Muscle of leg (tissue), 11 donors: ENCODE data around the gene TMEM8B. TPM values are rescaled to one million over a fixed set of nuclear protein-coding genes. Genes with fewer than 3 reads are reported as not detected.

ENCODE experiments used
- DNase-seq: peaks from one replicate; pipeline ENCODE4 v3.0.0; 2013
- H3K27ac ChIP-seq: one replicate; pipeline ENCODE4 v1.5.1; 2013; ENCODE audit warnings: mild to moderate bottlenecking, low read length, control low read depth
- H3K27me3 ChIP-seq: one replicate; pipeline ENCODE4 v1.6.1; 2013; ENCODE audit warnings: low read length; ENCODE audit not compliant: control insufficient read depth, insufficient read depth
- H3K36me3 ChIP-seq: one replicate; pipeline ENCODE4 v1.6.1; 2013; ENCODE audit warnings: low read length; ENCODE audit not compliant: control insufficient read depth, insufficient read depth
- H3K4me1 ChIP-seq: one replicate; pipeline ENCODE4 v1.6.1; 2013; ENCODE audit warnings: low read length; ENCODE audit not compliant: control insufficient read depth, insufficient read depth
- H3K4me3 ChIP-seq: one replicate; pipeline ENCODE4 v1.5.1; 2013; ENCODE audit warnings: low read length, control low read depth
- H3K9me3 ChIP-seq: replicated peaks from 2 replicates; pipeline ENCODE4 v1.6.1; 2013; ENCODE audit warnings: low read depth, low read length; ENCODE audit not compliant: control insufficient read depth
- WGBS: methylation state at CpG from one replicate; pipeline ENCODE4 v1.1.5; 2013; ENCODE audit warnings: missing lambda C conversion rate; ENCODE audit not compliant: insufficient coverage; 5-methylcytosine and 5-hydroxymethylcytosine counted together
- polyA plus RNA-seq, 8 donors: library from polyadenylated mRNA; unstranded; fragments of 120-200 nt; gene quantifications; one replicate each; pipeline versions ENCODE4 v1.2.1 to v1.2.3, GENCODE V29; 2013; ENCODE audit warnings: inconsistent platforms in 1 of 8, low replicate concordance in 1 of 8; ENCODE audit not compliant: insufficient read length in 8 of 8, insufficient read depth in 1 of 8
- total RNA-seq: library from RNA; stranded (reverse); fragments of 120-200 nt; gene quantifications from one replicate; pipeline ENCODE4 v1.2.4, GENCODE V29; 2013

The TMEM8B gene
- total and polyA plus RNA-seq, 9 donors: 5.1 to 22.3 (median 17.9) TPM

DNA sequence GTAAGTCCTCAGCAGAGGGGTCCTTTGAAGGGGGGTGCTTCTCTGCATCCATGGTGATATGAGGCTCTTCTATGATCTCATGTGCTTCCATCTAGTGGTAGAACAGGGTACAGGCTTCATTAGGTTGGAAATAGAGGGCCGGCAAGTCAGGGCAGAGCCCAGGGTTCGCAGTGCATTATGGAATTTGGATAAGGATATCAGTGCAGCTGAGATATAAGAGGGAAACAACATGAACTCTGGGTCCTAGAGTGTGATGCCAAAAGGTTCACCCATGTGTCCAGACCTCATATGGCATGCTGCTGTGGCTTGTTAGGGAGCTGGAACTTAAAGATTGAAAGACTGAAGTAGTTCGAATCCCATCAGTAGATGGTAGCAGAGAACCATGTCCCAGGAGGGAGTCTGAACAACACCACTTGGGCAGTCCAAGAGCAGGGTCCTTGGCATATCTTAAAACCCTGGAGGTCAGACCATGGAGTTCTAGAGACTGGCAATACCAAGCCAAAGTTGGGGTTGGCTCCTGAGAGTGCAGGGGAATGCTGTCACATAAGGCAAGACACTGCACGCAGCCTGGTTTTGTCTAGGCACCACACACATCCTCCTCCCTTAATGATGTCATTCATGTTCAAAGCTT, 2.8 kb upstream of the TMEM8B start:
- Histone ChIP-seq H3K27ac (no peak overlapping the region), H3K4me1 (peaks cover 21% of the 10 kb centered on the region), H3K27me3 (peaks cover 9% of the 10 kb centered on the region), H3K4me3 (no peak overlapping the region), H3K9me3 (no peaks in the 10 kb centered on the region), H3K36me3 (no peaks in the 10 kb centered on the region)
- DNase-seq: peak; percentile 69
- WGBS: 40% methylated on average over 4 of the region's 4 CpGs

DNA sequence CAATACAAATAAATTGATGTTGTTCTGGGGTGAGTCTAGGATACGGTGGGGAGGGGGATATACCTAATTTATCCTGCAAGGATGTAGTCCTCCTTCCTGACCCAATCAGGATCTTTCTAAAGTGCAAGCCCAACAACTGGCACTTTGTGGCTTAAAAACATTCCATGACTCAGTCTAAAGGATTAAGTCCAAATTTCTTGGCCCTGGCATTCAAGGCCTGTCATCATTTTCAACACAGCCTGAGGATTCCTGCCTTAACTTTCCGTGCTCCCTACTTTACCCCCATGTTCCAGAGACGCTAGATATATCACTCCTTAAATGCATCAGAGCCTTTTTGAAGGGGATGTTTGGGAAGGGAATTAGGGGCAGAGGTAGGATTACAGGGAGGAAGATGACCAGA, 1.5 kb upstream of the TMEM8B start:
- Histone ChIP-seq H3K9me3 (no peaks in the 10 kb centered on the region), H3K4me3 (no peak overlapping the region), H3K4me1 (peaks cover 24% of the 10 kb centered on the region), H3K27ac (no peak overlapping the region), H3K27me3 (peaks cover 9% of the 10 kb centered on the region), H3K36me3 (no peaks in the 10 kb centered on the region)
- WGBS: no CpG with 5 or more reads among the region's 3 CpGs
- no peak for DNase-seq

DNA sequence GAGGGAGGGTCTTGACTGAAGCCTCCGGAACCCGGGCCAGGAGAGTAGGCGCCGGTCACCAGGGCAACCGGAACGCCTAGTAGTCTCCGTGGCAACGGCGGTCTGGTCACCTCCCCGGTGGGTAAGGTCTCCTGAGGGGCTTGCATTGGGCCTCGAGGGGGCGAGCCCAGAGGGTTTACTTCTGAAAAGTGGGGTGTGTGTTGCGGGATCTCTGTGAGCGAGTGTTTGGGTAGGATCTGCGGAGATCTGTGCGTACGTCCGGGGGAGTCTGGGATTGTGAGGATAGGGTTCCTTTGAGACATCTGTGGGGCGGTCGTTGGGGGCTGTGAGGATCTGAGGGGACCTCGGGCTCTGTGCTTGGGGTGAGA, 328 bp upstream of the TMEM8B start, which contains the start of gene FAM221B:
Gene FAM221B (minus strand): TSS at position 17 of the 368 bp plus-strand sequence. CDS start 2,571 bp downstream, outside the sequence.
- no peak for DNase-seq
- 2% methylated on average over 21 of the region's 21 CpGs for WGBS
- peaks cover 13% of the 10 kb centered on the region for H3K27me3 ChIP-seq
- no peaks in the 10 kb centered on the region for H3K36me3 ChIP-seq
- peak within 1 kb of the TSS; percentile 79 for H3K27ac ChIP-seq
- peak within 1 kb of the TSS; percentile 60 for H3K4me3 ChIP-seq
- H3K4me1 ChIP-seq: peaks cover 31% of the 10 kb centered on the region
- H3K9me3 ChIP-seq: no peaks in the 10 kb centered on the region

DNA sequence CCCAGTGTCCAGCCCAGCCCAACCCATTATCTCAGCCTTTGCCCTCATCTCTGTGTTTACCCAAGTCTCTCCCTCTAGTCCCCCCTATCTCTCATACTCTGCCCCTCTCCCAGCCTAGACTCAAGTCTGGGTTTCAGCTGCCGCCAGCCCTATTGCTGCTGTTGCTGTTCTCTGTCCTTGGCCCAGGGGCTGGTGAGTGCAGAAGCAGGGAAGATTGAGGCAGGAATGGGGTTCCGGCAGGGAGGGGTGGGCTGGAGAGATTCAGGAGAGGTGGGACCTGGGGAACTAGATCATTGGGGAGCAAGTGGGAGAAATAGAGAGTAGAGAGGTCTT, 702 bp downstream of the TMEM8B start:
- 50% methylated on average over 1 of the region's 2 CpGs for WGBS
- Histone ChIP-seq H3K9me3 (no peaks in the 10 kb centered on the region), H3K4me1 (peaks cover 39% of the 10 kb centered on the region), H3K27ac (peak overlapping the region; percentile 79), H3K27me3 (peaks cover 18% of the 10 kb centered on the region), H3K36me3 (peaks cover 2% of the 10 kb centered on the region), H3K4me3 (peak overlapping the region; percentile 60)
- no peak for DNase-seq

DNA sequence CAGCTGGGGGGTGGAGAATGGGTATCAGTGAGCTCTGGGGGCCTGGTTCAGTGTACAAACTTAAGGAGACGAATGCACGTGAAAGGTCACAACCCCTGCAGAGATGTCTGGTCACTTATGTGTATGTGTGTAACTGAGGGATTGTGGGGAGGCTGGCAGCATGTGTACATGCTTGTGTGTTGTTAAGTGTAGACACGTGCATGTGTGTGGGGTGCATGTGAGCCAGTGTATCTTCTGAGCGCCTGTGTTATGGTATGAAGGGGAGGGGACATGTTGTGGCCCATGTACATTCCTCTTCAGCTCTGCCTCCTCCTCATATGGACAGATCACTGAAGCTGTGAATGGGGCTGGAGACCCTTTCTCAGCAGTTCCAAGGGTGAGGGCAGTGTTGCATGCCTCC, 2.0 kb downstream of the TMEM8B start:
- no peak overlapping the region for H3K4me3 ChIP-seq
- 77% methylated on average over 4 of the region's 4 CpGs for WGBS
- no peak overlapping the region for H3K27ac ChIP-seq
- peaks cover 10% of the 10 kb centered on the region for H3K36me3 ChIP-seq
- no peak for DNase-seq
- no peaks in the 10 kb centered on the region for H3K9me3 ChIP-seq
- peaks cover 39% of the 10 kb centered on the region for H3K4me1 ChIP-seq
- peaks cover 18% of the 10 kb centered on the region for H3K27me3 ChIP-seq

DNA sequence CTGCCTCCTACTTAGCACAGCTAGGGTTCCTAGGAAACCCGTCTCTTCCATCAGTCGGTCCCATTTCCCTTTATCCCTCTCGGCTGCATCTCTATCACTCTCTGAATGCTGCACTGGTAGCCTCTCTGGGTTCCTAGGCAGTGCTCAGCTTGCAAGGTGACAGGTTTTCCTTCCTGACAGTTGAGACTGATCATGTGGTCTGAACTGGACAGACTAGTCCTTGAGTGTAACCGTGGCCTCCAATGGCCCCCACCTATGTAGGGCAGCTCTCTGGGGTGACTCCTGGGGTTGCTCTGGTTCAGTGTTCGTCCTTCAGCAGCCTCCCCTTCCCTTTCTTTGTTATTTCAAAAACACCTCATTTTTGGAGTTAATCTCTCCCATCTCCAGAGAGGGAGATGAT, 3.8 kb downstream of the TMEM8B start:
- H3K36me3 ChIP-seq: peaks cover 16% of the 10 kb centered on the region
- no peak overlapping the region for H3K27ac ChIP-seq
- peaks cover 39% of the 10 kb centered on the region for H3K4me1 ChIP-seq
- no peak for DNase-seq
- WGBS: 58% methylated on average over 4 of the region's 5 CpGs
- peaks cover 21% of the 10 kb centered on the region for H3K27me3 ChIP-seq
- H3K9me3 ChIP-seq: no peaks in the 10 kb centered on the region
- H3K4me3 ChIP-seq: no peak overlapping the region

DNA sequence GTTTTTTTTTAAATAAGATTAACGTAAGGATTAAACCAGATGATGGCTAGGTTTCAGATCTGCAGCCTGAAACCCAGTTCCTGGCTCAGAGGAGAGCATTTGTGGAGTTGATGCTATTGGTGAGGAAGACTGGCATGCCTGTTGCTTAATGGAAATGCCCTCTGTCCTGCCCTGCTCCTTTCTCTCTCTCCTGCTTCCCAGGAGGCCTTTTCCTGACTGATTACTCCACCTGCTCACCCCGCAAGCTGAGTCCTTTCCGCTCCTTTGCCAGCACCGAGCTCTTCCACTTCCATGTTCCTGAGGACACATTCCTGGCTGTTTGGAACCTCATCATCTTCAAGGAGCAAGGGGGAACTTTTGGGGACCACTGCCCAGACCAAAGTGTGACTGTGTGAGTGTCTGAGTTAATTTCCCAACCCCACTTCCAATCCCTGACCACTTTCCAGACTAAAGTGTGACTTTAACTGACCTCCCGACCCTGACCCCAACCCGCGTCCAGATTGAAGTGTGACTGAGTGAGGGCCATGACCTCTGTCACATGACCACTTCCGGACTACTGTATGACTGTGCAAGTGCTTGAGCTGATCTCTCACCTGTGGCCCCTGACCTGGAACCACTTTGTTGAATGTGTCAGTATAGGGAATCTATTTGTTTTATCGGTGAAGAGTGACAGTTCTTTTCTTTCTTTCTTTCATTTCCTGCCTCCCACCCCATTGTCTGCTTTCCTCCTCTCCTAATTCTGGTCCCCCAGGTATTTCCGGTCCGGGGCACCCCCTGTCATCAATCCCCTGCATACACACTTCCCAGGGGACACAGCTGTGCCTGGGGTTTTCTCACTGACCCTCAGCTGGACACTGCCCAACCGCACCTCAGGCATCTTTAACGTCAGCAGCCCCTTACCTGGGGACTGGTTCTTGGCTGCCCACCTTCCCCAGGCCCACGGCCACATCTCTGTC, 5.5 kb downstream of the TMEM8B start:
- H3K36me3 ChIP-seq: peaks cover 17% of the 10 kb centered on the region
- peaks cover 24% of the 10 kb centered on the region for H3K27me3 ChIP-seq
- 72% methylated on average over 5 of the region's 14 CpGs for WGBS
- H3K4me3 ChIP-seq: no peak overlapping the region
- no peak for DNase-seq
- H3K4me1 ChIP-seq: peaks cover 34% of the 10 kb centered on the region
- H3K9me3 ChIP-seq: no peaks in the 10 kb centered on the region
- H3K27ac ChIP-seq: peak overlapping the region; percentile 6

DNA sequence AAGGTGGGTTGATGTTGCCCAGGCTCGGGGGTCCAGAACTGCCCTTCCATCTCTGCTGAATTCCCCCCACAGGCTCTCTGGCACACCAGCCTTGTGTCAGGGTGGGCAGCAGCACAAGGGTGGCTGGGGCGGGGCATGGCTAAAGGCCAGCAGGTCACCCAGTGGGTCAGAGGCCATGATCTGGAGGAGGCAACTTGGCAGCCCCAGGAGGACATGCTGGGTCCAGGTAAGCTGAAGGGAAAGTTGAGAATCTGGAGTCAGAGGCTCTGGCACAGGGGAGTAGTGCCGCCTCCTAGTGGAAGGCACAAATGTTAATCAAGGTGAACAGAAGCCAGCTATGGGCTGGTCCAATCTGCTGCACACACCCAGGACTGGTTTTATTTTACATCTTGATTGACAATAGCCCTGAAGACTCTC, 6.2 kb downstream of the TMEM8B start:
- WGBS: 100% methylated on average over 3 of the region's 3 CpGs
- DNase-seq: no peak
- peaks cover 29% of the 10 kb centered on the region for H3K4me1 ChIP-seq
- H3K9me3 ChIP-seq: no peaks in the 10 kb centered on the region
- H3K27me3 ChIP-seq: peaks cover 30% of the 10 kb centered on the region
- no peak overlapping the region for H3K4me3 ChIP-seq
- peaks cover 17% of the 10 kb centered on the region for H3K36me3 ChIP-seq
- H3K27ac ChIP-seq: no peak overlapping the region

DNA sequence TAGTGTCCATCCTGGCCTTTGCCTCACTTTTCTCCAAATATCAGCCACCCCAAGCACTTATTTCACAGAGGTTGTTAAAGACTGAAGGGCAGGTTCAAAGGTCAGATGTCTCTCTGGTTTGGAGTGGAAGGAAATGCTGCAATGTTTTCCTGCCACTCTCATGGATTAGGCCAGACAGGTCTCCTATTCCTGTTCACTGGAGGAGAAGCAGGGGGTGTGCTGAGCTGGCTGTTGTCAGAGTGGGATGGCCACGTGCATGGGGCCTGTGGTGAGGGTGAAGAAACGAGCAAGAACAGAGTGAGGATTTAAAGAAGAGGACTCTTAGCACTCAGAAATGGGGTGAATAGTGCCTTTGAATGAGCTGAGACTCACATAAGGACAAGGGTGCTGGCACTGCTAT, 6.7 kb downstream of the TMEM8B start:
- peaks cover 24% of the 10 kb centered on the region for H3K4me1 ChIP-seq
- H3K27me3 ChIP-seq: peaks cover 35% of the 10 kb centered on the region
- no peak overlapping the region for H3K4me3 ChIP-seq
- H3K27ac ChIP-seq: no peak overlapping the region
- H3K36me3 ChIP-seq: peaks cover 17% of the 10 kb centered on the region
- DNase-seq: no peak
- no peaks in the 10 kb centered on the region for H3K9me3 ChIP-seq
- 78% methylated on average over 2 of the region's 2 CpGs for WGBS

DNA sequence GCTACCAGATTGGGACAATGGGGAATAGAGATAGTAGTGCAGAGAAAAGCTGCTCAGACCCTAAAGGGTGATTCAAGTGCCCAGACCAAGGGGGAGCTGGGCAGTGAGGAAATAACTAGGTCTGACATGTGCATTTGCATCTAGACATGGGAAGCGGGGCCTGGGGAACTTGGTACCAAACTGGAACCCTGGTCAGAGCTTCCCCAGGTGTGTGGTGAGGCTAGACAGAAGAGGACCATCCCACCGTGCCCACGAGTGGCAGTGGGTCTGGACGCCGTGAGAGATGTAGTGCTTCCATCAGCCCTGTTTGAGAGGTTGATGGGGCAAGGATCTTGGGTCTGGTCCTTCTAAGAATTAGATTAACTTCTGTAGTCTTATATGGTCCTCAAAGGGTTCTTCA, 7.6 kb downstream of the TMEM8B start:
- peaks cover 41% of the 10 kb centered on the region for H3K27me3 ChIP-seq
- H3K36me3 ChIP-seq: peaks cover 17% of the 10 kb centered on the region
- peaks cover 22% of the 10 kb centered on the region for H3K4me1 ChIP-seq
- H3K9me3 ChIP-seq: no peaks in the 10 kb centered on the region
- no peak overlapping the region for H3K4me3 ChIP-seq
- DNase-seq: no peak
- 100% methylated on average over 1 of the region's 5 CpGs for WGBS
- no peak overlapping the region for H3K27ac ChIP-seq
